Sigmoid colon (tissue), 7 donors: ENCODE results near the gene DGCR2. TPM values are rescaled to one million over a fixed set of nuclear protein-coding genes. Genes with fewer than 3 reads are reported as not detected.

Source experiments
- DNase-seq: peaks from one replicate; pipeline ENCODE4 v3.0.0-alpha.2; 2019
- H3K27ac ChIP-seq, 4 donors: fragments of 200-600 bp; sonication (generic); one replicate each; pipeline ENCODE4 v1.5.1; 2016 to 2019; ENCODE audit warnings: mild to moderate bottlenecking in 1 of 4
- H3K27me3 ChIP-seq, 3 donors: fragments of 200-600 bp; sonication (generic); one replicate each; pipeline ENCODE4 v1.5.1; 2019; ENCODE audit warnings: mild to moderate bottlenecking in 1 of 3
- H3K36me3 ChIP-seq, 4 donors: fragments of 200-600 bp; sonication (generic); one replicate each; pipeline ENCODE4 v1.5.1; 2016 to 2019
- H3K4me1 ChIP-seq, 4 donors: fragments of 200-600 bp; sonication (generic); one replicate each; pipeline ENCODE4 v1.5.1; 2017 to 2019
- H3K4me3 ChIP-seq, 4 donors: fragments of 200-600 bp; sonication (generic); one replicate each; pipeline ENCODE4 v1.5.1; 2017 to 2019; ENCODE audit warnings: mild to moderate bottlenecking in 2 of 4, moderate library complexity in 1 of 4
- H3K9me3 ChIP-seq, 4 donors: fragments of 200-600 bp in 3 of 4; sonication (generic) in 3 of 4; one replicate each; pipeline versions ENCODE4 v1.5.1 to v1.6.1; 2013 to 2019
- CTCF ChIP-seq, 4 experiments: fragments of 450-650 bp in 3 of 4; fragments of 200-600 bp in 1 of 4; IDR thresholded peaks; one replicate each; pipeline ENCODE4 v1.5.1; 2016 to 2019; ENCODE audit warnings: antibody characterized with exemption in 4 of 4, mild to moderate bottlenecking in 3 of 4, moderate library complexity in 2 of 4
- EP300 ChIP-seq, 4 donors: sonication (generic); formaldehyde crosslinking; IDR thresholded peaks; one replicate each; pipeline ENCODE4 v1.6.1; 2017; ENCODE audit warnings: antibody characterized with exemption in 4 of 4
- POLR2A ChIP-seq, 2 donors: fragments of 450-650 bp; IDR thresholded peaks; one replicate each; pipeline ENCODE4 v1.6.1; 2016; ENCODE audit warnings: antibody characterized with exemption in 2 of 2, mild to moderate bottlenecking in 2 of 2, moderate library complexity in 2 of 2
- POLR2AphosphoS5 ChIP-seq, 4 donors: sonication (generic); formaldehyde crosslinking; IDR thresholded peaks; one replicate each; pipeline ENCODE4 v1.6.1; 2017; ENCODE audit warnings: antibody characterized with exemption in 4 of 4
- WGBS, 2 donors: extraction: QIAGEN DNeasy Blood & Tissue Kit; methylation state at CpG; one replicate each; pipeline ENCODE4 v1.1.7; 2013; 5-methylcytosine and 5-hydroxymethylcytosine counted together
- intact Hi-C: fragments of 100-400 bp; cut with DNase I; formaldehyde crosslinking; loops from one replicate; pipeline ENCODE4 v1.15.1; 2023
- polyA plus RNA-seq, 3 donors: library from polyadenylated mRNA; stranded (reverse); fragments of 200-250 nt; gene quantifications; one replicate each; pipeline ENCODE4 v1.2.3, GENCODE V29; 2013
- total RNA-seq, 4 donors: library from RNA; depleted of rRNA; stranded (reverse); fragments of >200 nt; gene quantifications; one replicate each; pipeline ENCODE4 v1.1.0, GENCODE V29; 2016
- donor health status: healthy with polysubstance abuse.
- donor health status: Bipolar disorder and iron deficiency.
- donor health status: healthy.

The DGCR2 gene
- total and polyA plus RNA-seq, 7 donors = 7.2 to 68.7 (median 31.5) TPM

GRCh38 chr22:19050117-19050516 is 72.1 kb downstream of the DGCR2 start:
- no peak for DNase-seq
- Histone ChIP-seq H3K36me3 (peaks cover 23 to 76% (median 37%) of the 10 kb centered on the region in 4 donors), H3K9me3 (no peaks in the 10 kb centered on the region), H3K4me1 (no peaks in the 10 kb centered on the region), H3K27ac (no peak overlapping the region), H3K27me3 (no peaks in the 10 kb centered on the region), H3K4me3 (no peak overlapping the region)
- no peak for TF ChIP-seq EP300 (IDR thresholded peaks at IDR 0.05)
- TF ChIP-seq POLR2AphosphoS5 (IDR thresholded peaks at IDR 0.05) = no peak
- no peak for TF ChIP-seq POLR2A (IDR thresholded peaks at IDR 0.05)
- no peak for TF ChIP-seq CTCF (IDR thresholded peaks at IDR 0.05)
- 79 to 96% methylated on average over 3 of the region's 3 CpGs for WGBS, 2 donors
- intact Hi-C loops = no loop called here

GRCh38 chr22:19048531-19048930 is 73.7 kb downstream of the DGCR2 start:
- H3K36me3 ChIP-seq = peaks cover 32 to 82% (median 49%) of the 10 kb centered on the region in 4 donors
- intact Hi-C loops = no loop called here
- 94% methylated on average over 5 of the region's 5 CpGs for WGBS, 2 donors

GRCh38 chr22:19047993-19048392 is 74.2 kb downstream of the DGCR2 start:
- Histone ChIP-seq H3K4me3 (no peak overlapping the region), H3K27me3 (no peaks in the 10 kb centered on the region), H3K27ac (no peak overlapping the region), H3K36me3 (peaks cover 32 to 82% (median 51%) of the 10 kb centered on the region in 4 donors), H3K4me1 (no peaks in the 10 kb centered on the region), H3K9me3 (no peaks in the 10 kb centered on the region)
- DNase-seq = no peak
- intact Hi-C loops = no loop called here
- WGBS, 2 donors = 96 to 97% methylated on average over 11 of the region's 11 CpGs
- TF ChIP-seq POLR2A (IDR thresholded peaks at IDR 0.05) = no peak
- TF ChIP-seq EP300 (IDR thresholded peaks at IDR 0.05) = no peak
- TF ChIP-seq CTCF (IDR thresholded peaks at IDR 0.05) = no peak
- TF ChIP-seq POLR2AphosphoS5 (IDR thresholded peaks at IDR 0.05) = no peak

More at GRCh38 chr22:19048531-19048930, 73.7 kb downstream of the DGCR2 start:
- Histone ChIP-seq H3K4me3 (no peak overlapping the region), H3K9me3 (no peaks in the 10 kb centered on the region), H3K27me3 (no peaks in the 10 kb centered on the region), H3K4me1 (no peaks in the 10 kb centered on the region), H3K27ac (no peak overlapping the region)
- DNase-seq = no peak
- TF ChIP-seq POLR2A (IDR thresholded peaks at IDR 0.05) (no peak), EP300 (IDR thresholded peaks at IDR 0.05) (no peak), CTCF (IDR thresholded peaks at IDR 0.05) (no peak), POLR2AphosphoS5 (IDR thresholded peaks at IDR 0.05) (no peak)

GRCh38 chr22:19046719-19047609 is 75.2 kb downstream of the DGCR2 start:
- intact Hi-C loops = no loop called here
- no peak for DNase-seq

More at GRCh38 chr22:19046719-19047609, 75.2 kb downstream of the DGCR2 start:
- WGBS, 2 donors = 98% methylated on average over 5 of the region's 5 CpGs
- Histone ChIP-seq H3K9me3 (no peaks in the 10 kb centered on the region), H3K36me3 (peaks cover 35 to 82% (median 59%) of the 10 kb centered on the region in 4 donors), H3K4me3 (no peak overlapping the region), H3K4me1 (no peaks in the 10 kb centered on the region), H3K27me3 (no peaks in the 10 kb centered on the region), H3K27ac (no peak overlapping the region)
- TF ChIP-seq EP300 (IDR thresholded peaks at IDR 0.05) = no peak
- TF ChIP-seq POLR2A (IDR thresholded peaks at IDR 0.05) = no peak
- TF ChIP-seq CTCF (IDR thresholded peaks at IDR 0.05) = no peak
- no peak for TF ChIP-seq POLR2AphosphoS5 (IDR thresholded peaks at IDR 0.05)
